ENCODE results near the gene ZFAND3.

- TF ChIP-seq, protein P1, sequence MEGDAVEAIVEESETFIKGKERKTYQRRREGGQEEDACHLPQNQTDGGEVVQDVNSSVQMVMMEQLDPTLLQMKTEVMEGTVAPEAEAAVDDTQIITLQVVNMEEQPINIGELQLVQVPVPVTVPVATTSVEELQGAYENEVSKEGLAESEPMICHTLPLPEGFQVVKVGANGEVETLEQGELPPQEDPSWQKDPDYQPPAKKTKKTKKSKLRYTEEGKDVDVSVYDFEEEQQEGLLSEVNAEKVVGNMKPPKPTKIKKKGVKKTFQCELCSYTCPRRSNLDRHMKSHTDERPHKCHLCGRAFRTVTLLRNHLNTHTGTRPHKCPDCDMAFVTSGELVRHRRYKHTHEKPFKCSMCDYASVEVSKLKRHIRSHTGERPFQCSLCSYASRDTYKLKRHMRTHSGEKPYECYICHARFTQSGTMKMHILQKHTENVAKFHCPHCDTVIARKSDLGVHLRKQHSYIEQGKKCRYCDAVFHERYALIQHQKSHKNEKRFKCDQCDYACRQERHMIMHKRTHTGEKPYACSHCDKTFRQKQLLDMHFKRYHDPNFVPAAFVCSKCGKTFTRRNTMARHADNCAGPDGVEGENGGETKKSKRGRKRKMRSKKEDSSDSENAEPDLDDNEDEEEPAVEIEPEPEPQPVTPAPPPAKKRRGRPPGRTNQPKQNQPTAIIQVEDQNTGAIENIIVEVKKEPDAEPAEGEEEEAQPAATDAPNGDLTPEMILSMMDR (conservative IDR thresholded peaks at IDR 0.05; ENCODE audit: low read depth, low read length) = no peak
- TF ChIP-seq EZH2 (IDR thresholded peaks at IDR 0.05; ENCODE audit: low read length, unreplicated experiment) = no peak
These were observed 356.3 kb downstream of the ZFAND3 start for GRCh38 chr6:38175786-38176185.

Measured in PC-3 (cell line).